Trophoblast cell (in vitro differentiated cells and primary cell): ENCODE results near the gene DCTN2.
"Not testable (repeated sequence)": the region's sequence is repeated elsewhere in the genome, so short reads cannot be mapped to it uniquely, and the experiment has no call there.

Experiments used
- DNase-seq, 2 donors: peaks; one replicate each; pipeline ENCODE4 v3.0.0-alpha.2; 2016
- H2AFZ ChIP-seq: 2 replicates; pipeline ENCODE4 v1.6.1; 2013; ENCODE audit warnings: low read length, moderate library complexity, mild to moderate bottlenecking; ENCODE audit not compliant: insufficient read depth, poor library complexity
- H2AK5ac ChIP-seq: 2 replicates; pipeline ENCODE4 v1.6.1; 2013; ENCODE audit warnings: mild to moderate bottlenecking, low read length
- H2BK120ac ChIP-seq: 2 replicates; pipeline ENCODE4 v1.6.1; 2013; ENCODE audit warnings: low read length, mild to moderate bottlenecking, moderate library complexity; ENCODE audit not compliant: insufficient read depth, poor library complexity
- H2BK12ac ChIP-seq: 2 replicates; pipeline ENCODE4 v1.6.1; 2013; ENCODE audit warnings: mild to moderate bottlenecking, low read length, moderate library complexity
- H2BK5ac ChIP-seq: 2 replicates; pipeline ENCODE4 v1.6.1; 2013; ENCODE audit warnings: low read length, low read depth, moderate library complexity, mild to moderate bottlenecking; ENCODE audit not compliant: poor library complexity
- H3K14ac ChIP-seq: 2 replicates; pipeline ENCODE4 v1.6.1; 2013; ENCODE audit warnings: mild to moderate bottlenecking, low read length
- H3K18ac ChIP-seq: 2 replicates; pipeline ENCODE4 v1.6.1; 2013; ENCODE audit warnings: mild to moderate bottlenecking, low read length
- H3K23ac ChIP-seq: 2 replicates; pipeline ENCODE4 v1.6.1; 2013; ENCODE audit warnings: low read length
- H3K27ac ChIP-seq: 2 replicates; pipeline ENCODE4 v1.5.1; 2013; ENCODE audit warnings: low read depth, mild to moderate bottlenecking, inconsistent platforms, low read length, moderate library complexity
- H3K27me3 ChIP-seq: 2 replicates; pipeline ENCODE4 v1.6.1; 2013; ENCODE audit warnings: inconsistent platforms, mild to moderate bottlenecking, low read length, moderate library complexity; ENCODE audit not compliant: insufficient read depth
- H3K36me3 ChIP-seq, 2 experiments: 1 replicate in 1 of 2; 2 replicates in 1 of 2; pipeline ENCODE4 v1.6.1; 2013; ENCODE audit warnings: low read length in 2 of 2, mild to moderate bottlenecking in 2 of 2, moderate library complexity in 1 of 2; ENCODE audit not compliant: insufficient read depth in 2 of 2, control insufficient read depth in 1 of 2
- H3K4ac ChIP-seq: 2 replicates; pipeline ENCODE4 v1.6.1; 2013; ENCODE audit warnings: low read depth, mild to moderate bottlenecking, low read length, moderate library complexity
- H3K4me1 ChIP-seq, 2 experiments: 1 replicate in 1 of 2; 2 replicates in 1 of 2; pipeline ENCODE4 v1.6.1; 2013; ENCODE audit warnings: low read length in 2 of 2, mild to moderate bottlenecking in 2 of 2, moderate library complexity in 1 of 2; ENCODE audit not compliant: insufficient read depth in 2 of 2, control insufficient read depth in 1 of 2
- H3K4me2 ChIP-seq: 2 replicates; pipeline ENCODE4 v1.6.1; 2013; ENCODE audit warnings: inconsistent platforms, mild to moderate bottlenecking, low read length, moderate library complexity
- H3K4me3 ChIP-seq: 2 replicates; pipeline ENCODE4 v1.5.1; 2013; ENCODE audit warnings: mild to moderate bottlenecking, low read depth, low read length, inconsistent platforms
- H3K79me1 ChIP-seq: one replicate; pipeline ENCODE4 v1.6.1; 2013; ENCODE audit warnings: low read length
- H3K79me2 ChIP-seq: 2 replicates; pipeline ENCODE4 v1.6.1; 2013; ENCODE audit warnings: low read length, mild to moderate bottlenecking; ENCODE audit not compliant: control insufficient read depth, insufficient read depth, poor library complexity
- H3K9ac ChIP-seq: 2 replicates; pipeline ENCODE4 v1.6.1; 2013; ENCODE audit warnings: mild to moderate bottlenecking, low read length
- H3K9me3 ChIP-seq: 2 replicates; pipeline ENCODE4 v1.6.1; 2013; ENCODE audit warnings: low read depth, mild to moderate bottlenecking, control low read depth, inconsistent platforms, low read length; ENCODE audit not compliant: insufficient read depth
- H4K12ac ChIP-seq: 2 replicates; pipeline ENCODE4 v1.6.1; 2013; ENCODE audit warnings: low read depth, mild to moderate bottlenecking, low read length, moderate library complexity
- H4K8ac ChIP-seq: 2 replicates; pipeline ENCODE4 v1.6.1; 2013; ENCODE audit warnings: low read depth, mild to moderate bottlenecking, low read length, moderate library complexity
- H4K91ac ChIP-seq: one replicate; pipeline ENCODE4 v1.6.1; 2013; ENCODE audit warnings: low read depth, mild to moderate bottlenecking, low read length, moderate library complexity
- WGBS: extraction: QIAGEN DNeasy Blood & Tissue Kit; methylation state at CpG from one replicate; pipeline ENCODE4 v1.1.7; 2013; ENCODE audit warnings: missing lambda C conversion rate; ENCODE audit not compliant: insufficient read length, insufficient coverage; ENCODE audit errors: extremely low coverage; 5-methylcytosine and 5-hydroxymethylcytosine counted together

Gene DCTN2

DNA sequence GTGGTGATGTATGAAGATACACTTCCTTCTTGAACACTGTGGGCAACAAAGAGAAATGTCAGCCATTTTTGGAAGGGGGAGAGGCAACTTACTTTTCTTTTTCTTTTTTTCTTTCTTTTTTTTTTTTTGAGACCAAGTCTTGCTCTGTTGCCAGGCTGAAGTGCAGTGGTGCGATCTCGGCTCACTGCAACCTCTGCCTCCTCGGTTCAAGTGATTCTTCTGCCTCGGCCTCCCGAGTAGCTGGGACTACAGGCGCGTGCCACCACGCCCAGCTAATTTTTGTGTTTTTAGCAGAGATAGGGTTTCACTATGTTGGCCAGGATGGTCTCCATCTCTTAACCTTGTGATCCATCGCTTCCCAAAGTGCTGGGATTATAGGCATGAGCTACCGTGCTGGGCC lies 29.3 kb downstream of the DCTN2 start:
- peaks cover 12 to 20% of the 10 kb centered on the region in 2 experiments for H3K4me1 ChIP-seq
- H3K4me2 ChIP-seq, DNase-seq, H3K23ac ChIP-seq, H4K12ac ChIP-seq, H3K27me3 ChIP-seq, H2AFZ ChIP-seq, H3K9me3 ChIP-seq, H3K27ac ChIP-seq, H4K91ac ChIP-seq, H3K4me3 ChIP-seq, H3K18ac ChIP-seq, H4K8ac ChIP-seq, H2AK5ac ChIP-seq, H3K4ac ChIP-seq, H2BK12ac ChIP-seq, H2BK120ac ChIP-seq, H2BK5ac ChIP-seq, H3K9ac ChIP-seq, H3K14ac ChIP-seq: not testable (repeated sequence)
- peaks cover 27% of the 10 kb centered on the region for H3K79me1 ChIP-seq
- peaks cover 30 to 42% of the 10 kb centered on the region in 2 experiments for H3K36me3 ChIP-seq
- no CpG with 5 or more reads among the region's 10 CpGs for WGBS
- peaks cover 12% of the 10 kb centered on the region for H3K79me2 ChIP-seq

DNA sequence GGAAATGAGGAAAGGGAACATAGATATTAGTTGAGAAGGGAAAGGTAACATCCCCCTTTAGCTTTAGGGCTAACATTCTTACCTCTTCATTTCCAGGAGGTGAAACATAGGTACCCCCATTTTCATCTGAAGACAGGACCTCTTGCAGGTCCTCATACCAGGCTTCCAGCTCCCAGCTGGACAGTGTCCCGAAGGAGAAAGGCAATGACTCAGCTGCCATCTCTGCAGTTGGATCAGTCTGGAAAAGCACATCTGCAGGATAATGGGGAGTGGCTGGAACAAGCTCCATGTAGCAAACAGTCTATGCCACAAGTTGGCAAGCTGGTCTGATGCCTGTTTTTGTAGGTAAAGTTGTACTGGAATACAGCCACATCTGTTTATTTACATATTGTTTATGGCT lies 29.8 kb downstream of the DCTN2 start:
- no peak overlapping the region for H3K27ac ChIP-seq
- peaks cover 32 to 46% of the 10 kb centered on the region in 2 experiments for H3K36me3 ChIP-seq
- no peak overlapping the region for H4K12ac ChIP-seq
- no peak overlapping the region for H2AFZ ChIP-seq
- H3K4me1 ChIP-seq, result peaks cover 12 to 18% of the 10 kb centered on the region in 2 experiments
- no peak overlapping the region for H2BK12ac ChIP-seq
- H3K23ac ChIP-seq, result no peak overlapping the region
- H2AK5ac ChIP-seq, result no peak overlapping the region
- H2BK5ac ChIP-seq, result no peak overlapping the region
- no peak overlapping the region for H3K4me2 ChIP-seq
- H3K27me3 ChIP-seq, result no peaks in the 10 kb centered on the region
- no peak overlapping the region for H4K91ac ChIP-seq
- no peak overlapping the region for H2BK120ac ChIP-seq
- peaks cover 22% of the 10 kb centered on the region for H3K79me1 ChIP-seq
- no peak overlapping the region for H4K8ac ChIP-seq
- H3K18ac ChIP-seq, result no peak overlapping the region
- H3K4me3 ChIP-seq, result no peak overlapping the region
- WGBS, result no CpG with 5 or more reads among the region's 1 CpG
- no peak for DNase-seq
- no peak overlapping the region for H3K14ac ChIP-seq
- H3K9me3 ChIP-seq, result peaks cover 2% of the 10 kb centered on the region
- H3K4ac ChIP-seq, result no peak overlapping the region
- peaks cover 10% of the 10 kb centered on the region for H3K79me2 ChIP-seq
- H3K9ac ChIP-seq, result no peak overlapping the region

DNA sequence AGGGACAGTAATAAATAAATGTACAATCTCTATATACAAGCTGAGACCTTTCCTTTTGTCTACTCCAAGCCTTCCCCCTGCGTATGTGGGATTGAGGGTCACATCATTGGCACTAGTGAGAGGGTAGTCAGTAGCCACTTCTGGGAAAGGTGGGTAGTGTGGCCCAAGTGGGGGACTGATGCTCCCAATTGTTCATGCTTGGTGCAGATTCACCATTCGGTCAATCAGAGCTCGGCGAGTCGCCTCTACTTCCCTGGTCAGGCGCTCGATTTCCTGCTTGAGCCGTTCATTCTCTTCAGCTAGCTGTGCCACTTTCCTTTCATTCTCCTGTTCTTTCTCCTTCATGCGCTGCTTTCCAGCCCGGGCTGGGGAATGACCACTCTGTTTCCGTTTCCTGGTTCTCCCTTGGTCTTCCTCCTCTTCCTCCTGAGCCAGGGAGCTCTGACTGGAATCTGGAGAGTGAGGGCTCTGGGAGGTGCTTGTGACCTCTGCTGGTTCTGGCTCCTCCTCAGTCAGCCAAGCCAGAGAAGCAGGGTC lies 30.3 kb downstream of the DCTN2 start:
- no peak overlapping the region for H3K4me3 ChIP-seq
- no peak overlapping the region for H3K9ac ChIP-seq
- H4K91ac ChIP-seq, result no peak overlapping the region
- H3K27ac ChIP-seq, result no peak overlapping the region
- H3K23ac ChIP-seq, result no peak overlapping the region
- no peak for DNase-seq
- no peak overlapping the region for H2AK5ac ChIP-seq
- no peak overlapping the region for H2BK12ac ChIP-seq
- H4K12ac ChIP-seq, result no peak overlapping the region
- no peak overlapping the region for H4K8ac ChIP-seq
- H2AFZ ChIP-seq, result no peak overlapping the region
- H3K9me3 ChIP-seq, result peaks cover 2% of the 10 kb centered on the region
- no peak overlapping the region for H3K4me2 ChIP-seq
- H3K14ac ChIP-seq, result no peak overlapping the region
- WGBS, result no CpG with 5 or more reads among the region's 11 CpGs
- peaks cover 18% of the 10 kb centered on the region for H3K79me1 ChIP-seq
- H2BK120ac ChIP-seq, result no peak overlapping the region
- H2BK5ac ChIP-seq, result no peak overlapping the region
- peaks cover 10% of the 10 kb centered on the region for H3K79me2 ChIP-seq
- peaks cover 8 to 14% of the 10 kb centered on the region in 2 experiments for H3K4me1 ChIP-seq
- H3K18ac ChIP-seq, result no peak overlapping the region
- H3K36me3 ChIP-seq, result peaks cover 35 to 51% of the 10 kb centered on the region in 2 experiments
- no peaks in the 10 kb centered on the region for H3K27me3 ChIP-seq
- H3K4ac ChIP-seq, result no peak overlapping the region

DNA sequence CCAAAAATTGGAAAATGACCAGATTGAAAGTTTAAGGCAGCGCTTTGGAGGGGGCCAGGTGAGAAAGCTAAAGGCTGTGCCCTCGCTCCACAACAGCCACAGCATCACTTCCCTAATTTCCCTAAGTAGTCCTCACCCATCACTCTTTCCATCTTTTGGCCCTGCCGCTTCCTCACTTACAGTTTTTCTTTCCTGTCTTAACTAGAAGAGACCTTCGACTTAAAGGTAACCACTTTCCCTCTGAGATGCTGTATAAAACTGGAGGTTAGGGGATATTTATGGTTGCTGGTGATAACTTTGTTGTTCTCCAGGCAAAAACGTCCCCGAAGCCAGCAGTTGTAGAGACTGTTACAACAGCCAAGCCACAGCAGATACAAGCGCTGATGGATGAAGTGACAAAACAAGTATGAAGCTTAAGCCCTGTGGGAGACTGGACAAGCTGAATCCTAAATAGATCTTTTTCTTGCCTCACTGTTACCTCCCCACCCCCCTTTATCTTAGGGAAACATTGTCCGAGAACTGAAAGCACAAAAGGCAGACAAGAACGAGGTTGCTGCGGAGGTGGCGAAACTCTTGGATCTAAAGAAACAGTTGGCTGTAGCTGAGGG lies 31.0 kb downstream of the DCTN2 start:
- Histone ChIP-seq H4K12ac (no peak overlapping the region), H4K91ac (no peak overlapping the region), H3K14ac (no peak overlapping the region), H2BK12ac (no peak overlapping the region), H3K4ac (no peak overlapping the region), H3K4me1 (peaks cover 2 to 9% of the 10 kb centered on the region in 2 experiments), H3K23ac (no peak overlapping the region), H2BK120ac (no peak overlapping the region), H3K79me2 (peaks cover 10% of the 10 kb centered on the region), H2BK5ac (no peak overlapping the region), H3K9me3 (peaks cover 2% of the 10 kb centered on the region), H3K27me3 (no peaks in the 10 kb centered on the region), H2AK5ac (no peak overlapping the region), H3K4me2 (no peak overlapping the region), H3K27ac (no peak overlapping the region), H3K4me3 (no peak overlapping the region), H3K18ac (no peak overlapping the region), H3K79me1 (peaks cover 12% of the 10 kb centered on the region), H3K9ac (no peak overlapping the region), H2AFZ (no peak overlapping the region), H4K8ac (no peak overlapping the region), H3K36me3 (peaks cover 40 to 58% of the 10 kb centered on the region in 2 experiments)
- no peak for DNase-seq
- no CpG with 5 or more reads among the region's 11 CpGs for WGBS
